ENCODE results near the gene FGF11.

Gene FGF11

GRCh38 chr17:7439462-7440112 is at the start of gene FGF11:
Gene FGF11, plus strand, starts transcription at chr17:7439512. Its CDS starts 109 bp downstream, at chr17:7439621.
- H3K4me3 ChIP-seq (ENCODE audit: low read length), result peak within 1 kb of the TSS; percentile 55; the same call in 1 of the 2 replicates
- no peak for TF ChIP-seq ZNF274 (IDR thresholded peaks at IDR 0.05; ENCODE audit: low read depth, low read length)

DNA sequence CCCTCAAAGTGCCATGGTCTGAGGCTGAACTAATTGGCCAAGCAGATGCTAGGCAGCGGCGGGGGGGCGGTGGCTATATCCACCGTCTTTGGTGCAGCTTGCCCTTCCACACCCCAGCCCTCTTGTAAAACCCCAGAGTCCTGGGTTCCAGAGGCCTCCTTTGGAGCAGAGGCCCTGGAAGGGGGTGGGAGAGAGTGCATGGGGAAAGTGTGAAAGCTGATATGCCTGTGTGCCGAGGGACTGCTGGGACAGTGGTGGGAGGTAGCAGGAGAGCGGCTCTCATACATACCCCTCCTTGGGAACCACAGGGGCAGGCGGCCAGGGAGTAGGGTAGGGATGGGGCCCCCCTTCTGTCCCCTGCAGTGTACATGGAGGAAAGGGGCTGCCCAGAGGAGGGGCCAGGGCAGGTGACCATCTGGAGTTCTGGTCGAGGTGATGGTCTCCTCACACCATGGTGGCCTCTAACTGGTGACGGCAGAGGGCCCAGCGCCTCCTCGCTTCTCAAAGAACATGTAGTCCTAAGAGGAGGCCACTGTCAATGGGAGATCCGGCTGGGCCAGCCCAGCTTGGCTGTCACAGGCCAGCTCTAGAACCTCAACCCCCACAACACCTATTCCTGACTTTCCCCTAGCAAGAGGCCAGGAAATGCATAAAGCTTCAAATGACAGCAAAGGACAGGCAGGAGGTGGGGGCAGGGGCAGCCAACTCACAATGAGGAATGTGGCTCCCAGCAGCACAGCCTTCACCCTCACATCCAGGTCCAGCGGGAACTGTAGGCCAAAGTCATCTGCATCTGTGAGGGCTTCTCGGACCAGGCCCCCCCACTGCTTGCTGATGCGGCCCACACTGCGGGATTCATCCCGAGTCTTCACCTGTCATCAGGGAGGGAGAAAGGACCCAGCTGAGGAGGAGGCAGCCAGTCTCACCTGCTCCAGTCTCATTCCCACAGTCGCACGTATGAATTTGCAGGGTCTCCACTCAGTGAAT is 49.1 kb upstream of the FGF11 start:
- no peak for TF ChIP-seq ZNF274 (IDR thresholded peaks at IDR 0.05; ENCODE audit: low read depth, low read length)
- H3K4me3 ChIP-seq (ENCODE audit: low read length), result no peak overlapping the region

DNA sequence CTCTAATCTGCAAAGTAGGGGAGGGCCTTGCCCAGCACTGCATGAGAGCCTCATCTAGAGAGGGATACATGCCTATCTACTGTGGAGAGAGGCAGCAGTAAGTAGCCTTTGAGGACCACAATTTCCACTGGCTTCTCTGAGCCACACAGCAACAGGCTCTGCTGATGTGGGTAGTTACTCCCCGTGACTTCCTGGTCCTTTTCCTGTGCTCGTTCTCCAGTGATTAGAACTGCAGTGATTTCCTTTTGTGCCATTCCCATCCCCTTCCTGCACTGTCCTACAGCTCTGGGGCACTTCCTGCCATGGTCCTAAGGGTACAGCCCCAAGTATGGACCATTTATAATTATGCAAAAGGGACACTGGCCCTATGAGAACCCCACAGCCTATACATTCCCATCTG is 48.0 kb upstream of the FGF11 start:
- TF ChIP-seq ZNF274 (IDR thresholded peaks at IDR 0.05; ENCODE audit: low read depth, low read length), result no peak
- H3K4me3 ChIP-seq (ENCODE audit: low read length), result no peak overlapping the region

DNA sequence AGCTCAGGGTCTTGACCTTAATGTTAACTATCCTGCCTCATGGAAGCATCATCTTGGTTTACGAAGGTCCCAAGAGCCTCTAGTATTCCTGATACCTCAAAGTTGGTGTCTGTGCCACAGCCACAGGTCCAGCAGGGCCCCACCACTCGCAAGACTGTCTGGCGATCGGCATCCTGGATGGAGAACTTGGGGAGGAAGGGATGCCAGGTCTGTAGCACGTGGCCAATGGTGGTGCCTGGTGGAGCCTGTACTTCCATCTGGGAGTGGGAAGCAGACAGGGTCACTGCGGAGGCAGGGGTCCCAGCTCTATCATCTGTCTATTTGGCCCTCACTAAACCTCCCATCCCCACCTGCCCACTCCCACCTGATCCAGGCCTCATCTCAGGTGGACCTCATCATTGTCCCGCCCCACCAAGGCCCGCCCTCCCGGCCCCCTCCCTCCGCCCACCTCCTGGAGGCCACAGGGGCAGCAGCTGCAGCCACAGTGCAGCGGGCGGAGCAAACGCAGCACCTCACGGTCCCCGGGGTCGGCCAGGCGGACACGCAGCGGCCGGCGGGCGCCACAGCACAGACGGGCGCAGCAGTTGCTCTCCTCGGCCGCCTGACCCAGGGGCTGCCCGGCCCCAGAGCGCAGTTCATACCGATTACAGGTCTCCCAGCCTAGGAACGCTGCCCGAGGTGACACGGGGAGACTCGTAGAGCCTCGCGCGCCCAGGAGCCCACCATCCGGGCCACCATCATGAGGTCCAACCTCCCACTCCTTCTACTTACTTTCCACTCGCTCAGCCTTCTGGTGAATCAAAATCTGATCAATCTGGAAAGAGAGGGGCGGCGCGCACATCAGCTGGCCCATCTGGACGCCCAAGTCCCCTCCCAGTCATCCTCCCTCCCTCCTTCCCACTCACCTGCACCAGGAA is 46.4 kb upstream of the FGF11 start:
- TF ChIP-seq ZNF274 (IDR thresholded peaks at IDR 0.05; ENCODE audit: low read depth, low read length), result no peak
- H3K4me3 ChIP-seq (ENCODE audit: low read length), result peak overlapping the region; percentile 81; the same call in 1 of the 2 replicates

- no peak for TF ChIP-seq ZNF274 (IDR thresholded peaks at IDR 0.05; ENCODE audit: low read depth, low read length)
- H3K4me3 ChIP-seq (ENCODE audit: low read length), result peak overlapping the region; percentile 81
Observed at GRCh38 chr17:7393613-7394451, 45.5 kb upstream of the FGF11 start.

GRCh38 chr17:7394452-7395191 is 44.7 kb upstream of the FGF11 start, which contains the start of gene PLSCR3:
Gene PLSCR3, minus strand, starts transcription at chr17:7394525. Its CDS starts 415 bp downstream, at chr17:7394110.
- no peak for TF ChIP-seq ZNF274 (IDR thresholded peaks at IDR 0.05; ENCODE audit: low read depth, low read length)
- peak within 1 kb of the TSS; percentile 81 for H3K4me3 ChIP-seq (ENCODE audit: low read length)

GRCh38 chr17:7396147-7396546 is 43.2 kb upstream of the FGF11 start:
- TF ChIP-seq ZNF274 (IDR thresholded peaks at IDR 0.05; ENCODE audit: low read depth, low read length), result no peak

DNA sequence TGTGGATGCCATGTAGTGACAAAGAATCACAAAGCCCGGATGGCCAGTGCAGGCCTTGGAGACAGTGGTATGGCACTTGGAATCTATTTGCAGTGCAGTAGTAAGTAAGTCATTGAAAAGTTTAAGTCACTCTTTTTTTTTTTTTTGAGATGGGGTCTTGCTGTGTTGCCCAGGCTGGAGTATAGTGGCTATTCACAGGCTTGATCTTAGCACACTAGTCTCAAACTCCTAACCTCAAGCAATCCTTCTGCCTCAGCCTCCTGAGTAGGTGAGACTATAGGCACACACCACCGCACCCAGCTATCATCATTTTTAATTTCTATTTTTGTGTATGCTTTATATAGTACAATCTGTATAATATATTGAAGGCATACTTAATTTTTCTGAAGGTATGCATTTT is 40.7 kb upstream of the FGF11 start:
- no peak overlapping the region for H3K4me3 ChIP-seq (ENCODE audit: low read length)
- TF ChIP-seq ZNF274 (IDR thresholded peaks at IDR 0.05; ENCODE audit: low read depth, low read length), result no peak

More at GRCh38 chr17:7396147-7396546, 43.2 kb upstream of the FGF11 start:
- no peak overlapping the region for H3K4me3 ChIP-seq (ENCODE audit: low read length)

GRCh38 chr17:7403043-7403726 is 36.1 kb upstream of the FGF11 start:
- TF ChIP-seq ZNF274 (IDR thresholded peaks at IDR 0.05; ENCODE audit: low read depth, low read length), result no peak
- peak overlapping the region; percentile 78 for H3K4me3 ChIP-seq (ENCODE audit: low read length)

GRCh38 chr17:7403727-7403976 is 35.7 kb upstream of the FGF11 start:
- no peak for TF ChIP-seq ZNF274 (IDR thresholded peaks at IDR 0.05; ENCODE audit: low read depth, low read length)
- H3K4me3 ChIP-seq (ENCODE audit: low read length), result peak overlapping the region; percentile 78

DNA sequence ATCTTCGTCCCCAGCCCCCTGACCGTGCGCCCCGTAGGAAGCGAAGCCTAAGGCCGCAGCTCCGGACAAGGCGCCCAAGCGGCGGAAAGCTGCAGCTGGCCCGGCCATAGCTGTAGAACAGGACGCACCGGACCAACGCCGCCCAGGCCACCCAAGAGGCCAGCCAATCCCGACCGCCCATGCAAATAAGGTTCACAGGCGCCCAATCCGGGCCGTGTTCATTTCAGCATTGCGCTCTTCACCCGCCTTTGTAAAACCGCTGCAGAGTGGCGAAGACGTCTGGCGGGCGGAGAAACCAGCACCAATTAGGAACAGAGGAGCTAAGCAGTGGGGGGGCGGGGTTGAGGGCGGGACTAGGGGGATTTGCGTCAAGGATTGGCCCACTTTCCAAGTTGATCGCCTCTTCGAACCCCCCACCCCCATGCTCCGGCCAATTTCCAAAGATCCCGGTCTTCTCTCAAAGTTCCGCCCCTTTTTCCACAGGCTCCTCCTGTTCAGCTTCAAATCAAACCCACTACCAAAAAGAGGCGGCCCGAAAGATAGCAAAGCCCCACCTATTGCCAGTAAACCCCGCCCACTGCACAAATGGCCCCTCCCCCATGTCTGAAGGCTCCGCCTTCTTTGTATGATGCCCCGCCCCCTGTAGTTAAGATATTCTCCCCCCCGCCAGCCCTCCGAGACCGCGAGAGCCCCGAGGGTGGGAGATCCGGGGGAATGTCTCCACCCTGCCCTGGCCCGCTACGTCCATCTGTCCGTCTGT is 35.2 kb upstream of the FGF11 start, which contains the start of gene TMEM256:
TSS of gene TMEM256 (minus strand) at position 121 of the 760 bp plus-strand sequence. CDS start at position 108, 13 bp downstream.
- peak within 1 kb of the TSS; percentile 78 for H3K4me3 ChIP-seq (ENCODE audit: low read length)
- no peak for TF ChIP-seq ZNF274 (IDR thresholded peaks at IDR 0.05; ENCODE audit: low read depth, low read length)
